ENCODE results near the gene OLFML2B.

OLFML2B gene

GRCh38 chr1:162023547-162024501, at the start of gene OLFML2B:
Gene OLFML2B (minus strand): TSS chr1:162023869. CDS start chr1:162023430, 439 bp downstream.
- TF ChIP-seq, protein P1, sequence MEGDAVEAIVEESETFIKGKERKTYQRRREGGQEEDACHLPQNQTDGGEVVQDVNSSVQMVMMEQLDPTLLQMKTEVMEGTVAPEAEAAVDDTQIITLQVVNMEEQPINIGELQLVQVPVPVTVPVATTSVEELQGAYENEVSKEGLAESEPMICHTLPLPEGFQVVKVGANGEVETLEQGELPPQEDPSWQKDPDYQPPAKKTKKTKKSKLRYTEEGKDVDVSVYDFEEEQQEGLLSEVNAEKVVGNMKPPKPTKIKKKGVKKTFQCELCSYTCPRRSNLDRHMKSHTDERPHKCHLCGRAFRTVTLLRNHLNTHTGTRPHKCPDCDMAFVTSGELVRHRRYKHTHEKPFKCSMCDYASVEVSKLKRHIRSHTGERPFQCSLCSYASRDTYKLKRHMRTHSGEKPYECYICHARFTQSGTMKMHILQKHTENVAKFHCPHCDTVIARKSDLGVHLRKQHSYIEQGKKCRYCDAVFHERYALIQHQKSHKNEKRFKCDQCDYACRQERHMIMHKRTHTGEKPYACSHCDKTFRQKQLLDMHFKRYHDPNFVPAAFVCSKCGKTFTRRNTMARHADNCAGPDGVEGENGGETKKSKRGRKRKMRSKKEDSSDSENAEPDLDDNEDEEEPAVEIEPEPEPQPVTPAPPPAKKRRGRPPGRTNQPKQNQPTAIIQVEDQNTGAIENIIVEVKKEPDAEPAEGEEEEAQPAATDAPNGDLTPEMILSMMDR (IDR thresholded peaks at IDR 0.05; ENCODE audit: low read length, missing control alignments), result peak; percentile 52

GRCh38 chr1:162072740-162073139, 49.1 kb upstream of the OLFML2B start:
- TF ChIP-seq, protein P1 (IDR thresholded peaks at IDR 0.05; ENCODE audit: low read length, missing control alignments), result no peak
- no peak for DNase-seq (ENCODE audit: low read depth)
- no peak overlapping the region for H3K4me3 ChIP-seq (replicated peaks; ENCODE audit: low read depth, low read length)

More at GRCh38 chr1:162023547-162024501, at the start of gene OLFML2B:
- peak; percentile 83 for DNase-seq (ENCODE audit: low read depth)
- peak within 1 kb of the TSS; percentile 67 for H3K4me3 ChIP-seq (replicated peaks; ENCODE audit: low read depth, low read length)

GRCh38 chr1:162070825-162071224, 47.2 kb upstream of the OLFML2B start:
- DNase-seq (ENCODE audit: low read depth), result no peak
- TF ChIP-seq, protein P1 (IDR thresholded peaks at IDR 0.05; ENCODE audit: low read length, missing control alignments), result no peak
- no peak overlapping the region for H3K4me3 ChIP-seq (replicated peaks; ENCODE audit: low read depth, low read length)

DNA sequence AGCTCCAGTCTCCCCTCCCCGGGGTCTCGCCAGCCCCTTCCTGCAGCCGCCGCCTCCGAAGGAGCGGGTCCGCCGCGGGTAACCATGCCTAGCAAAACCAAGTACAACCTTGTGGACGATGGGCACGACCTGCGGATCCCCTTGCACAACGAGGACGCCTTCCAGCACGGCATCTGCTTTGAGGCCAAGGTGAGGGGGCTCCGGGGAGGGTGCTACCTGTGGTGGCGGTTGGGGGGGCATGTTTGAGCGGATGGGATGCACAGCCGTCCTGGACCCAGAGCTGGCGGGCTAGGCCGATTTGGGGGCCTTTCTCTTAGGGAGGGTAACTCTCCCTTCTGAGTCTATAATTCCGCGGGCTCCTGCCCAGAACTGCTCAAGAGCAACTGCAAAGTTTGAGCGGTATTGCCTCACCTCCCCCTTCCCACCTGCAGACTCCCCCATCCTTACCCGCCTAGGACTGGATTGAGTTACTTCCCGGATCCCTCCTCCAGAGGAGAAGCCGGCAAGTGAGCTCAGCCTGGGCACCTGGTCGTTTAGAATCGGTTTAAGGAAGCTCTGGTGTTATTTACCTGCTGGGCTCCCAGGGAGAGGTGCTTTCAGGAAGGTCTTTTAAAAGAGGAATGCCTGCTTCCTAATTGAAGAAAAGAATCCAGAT, 46.6 kb upstream of the OLFML2B start:
- TF ChIP-seq, protein P1 (IDR thresholded peaks at IDR 0.05; ENCODE audit: low read length, missing control alignments), result no peak
- DNase-seq (ENCODE audit: low read depth), result no peak
- H3K4me3 ChIP-seq (replicated peaks; ENCODE audit: low read depth, low read length), result peak overlapping the region; percentile 53

DNA sequence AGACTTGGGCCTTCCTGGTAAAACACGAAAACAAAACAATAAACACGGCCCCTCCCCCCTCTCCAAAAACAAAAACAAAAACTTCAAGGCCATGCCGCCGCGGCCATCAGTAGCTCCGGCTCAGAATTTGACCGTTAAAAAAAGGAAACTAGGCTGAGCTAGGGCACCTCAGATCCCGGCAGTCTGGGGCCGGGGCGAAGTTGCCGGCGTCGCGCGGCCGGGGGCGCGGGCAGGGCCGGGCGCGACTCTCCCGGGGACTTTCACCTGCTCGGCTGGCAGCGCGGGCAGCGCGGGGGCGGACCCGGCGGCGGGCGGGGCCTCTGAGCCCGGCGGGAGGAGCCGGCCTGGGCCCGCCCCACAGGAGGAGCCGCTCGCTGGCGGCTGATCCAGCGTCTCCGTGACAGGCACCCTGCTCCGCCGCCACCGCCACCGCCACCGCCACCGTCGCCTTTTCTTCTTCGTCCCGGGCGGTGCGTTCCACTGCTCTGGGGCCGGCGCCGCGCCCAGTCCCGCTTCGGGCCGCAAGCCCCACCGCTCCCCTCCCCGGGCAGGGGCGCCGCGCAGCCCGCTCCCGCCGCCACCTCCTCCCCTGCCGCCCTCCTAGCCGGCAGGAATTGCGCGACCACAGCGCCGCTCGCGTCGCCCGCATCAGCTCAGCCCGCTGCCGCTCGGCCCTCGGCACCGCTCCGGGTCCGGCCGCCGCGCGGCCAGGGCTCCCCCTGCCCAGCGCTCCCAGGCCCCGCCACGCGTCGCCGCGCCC, 45.8 kb upstream of the OLFML2B start, which contains the start of gene NOS1AP:
NOS1AP (plus strand) TSS at position 358 of the 760 bp plus-strand sequence. CDS start 487 bp downstream, outside the sequence.
- TF ChIP-seq, protein P1 (IDR thresholded peaks at IDR 0.05; ENCODE audit: low read length, missing control alignments), result no peak
- peak within 1 kb of the TSS; percentile 53 for H3K4me3 ChIP-seq (replicated peaks; ENCODE audit: low read depth, low read length)
- DNase-seq (ENCODE audit: low read depth), result peak; percentile 30

GRCh38 chr1:162068301-162068700, 44.6 kb upstream of the OLFML2B start:
- H3K4me3 ChIP-seq (replicated peaks; ENCODE audit: low read depth, low read length), result no peak overlapping the region
- TF ChIP-seq, protein P1 (IDR thresholded peaks at IDR 0.05; ENCODE audit: low read length, missing control alignments), result no peak
- no peak for DNase-seq (ENCODE audit: low read depth)

All from fibroblast of pulmonary artery (primary cell).